SK-N-SH treated with all-trans-retinoic acid at 6 μM for 48 hours (cell line): Measurements from ENCODE around the gene CADM2.

ENCODE experiments used
- ATAC-seq: fragments of 200-7000 bp; cut with Tn5 transposase; 3 replicates; pipeline ENCODE4 v1.9.1; 2020; ENCODE audit warnings: mild to moderate bottlenecking, moderate library complexity
- ARNTL ChIP-seq: fragments of 450-650 bp; formaldehyde crosslinking; IDR thresholded peaks from 2 replicates; pipeline ENCODE4 v1.5.0; 2020; ENCODE audit warnings: low read depth, mild to moderate bottlenecking, moderate library complexity, borderline replicate concordance
- BACH2 ChIP-seq: fragments of 250-450 bp; sonication (Bioruptor Pico); IDR thresholded peaks from 2 replicates; pipeline ENCODE4 v1.9.0; 2021; ENCODE audit warnings: mild to moderate bottlenecking, borderline replicate concordance
- CSDC2 ChIP-seq: fragments of 250-450 bp; sonication (Bioruptor Pico); IDR thresholded peaks from 2 replicates; pipeline ENCODE4 v1.5.0; 2020; ENCODE audit warnings: mild to moderate bottlenecking, moderate library complexity
- ESRRG ChIP-seq: fragments of 250-450 bp; sonication (Bioruptor Pico); IDR thresholded peaks from 2 replicates; pipeline ENCODE4 v1.6.1; 2021; ENCODE audit warnings: mild to moderate bottlenecking
- GLIS3 ChIP-seq: fragments of 250-450 bp; sonication (Bioruptor Pico); IDR thresholded peaks from 2 replicates; pipeline ENCODE4 v1.5.0; 2020; ENCODE audit warnings: mild to moderate bottlenecking, moderate library complexity
- ISL1 ChIP-seq: fragments of 250-450 bp; sonication (Bioruptor Pico); IDR thresholded peaks from 2 replicates; pipeline ENCODE4 v2.1.2; 2022; ENCODE audit warnings: mild to moderate bottlenecking, moderate library complexity
- OSR1 ChIP-seq: fragments of 250-450 bp; sonication (Bioruptor Pico); IDR thresholded peaks from 2 replicates; pipeline ENCODE4 v1.8.0; 2022; ENCODE audit warnings: moderate library complexity, mild to moderate bottlenecking, inconsistent platforms
- PATZ1 ChIP-seq: fragments of 250-450 bp; sonication (Bioruptor Pico); IDR thresholded peaks from 2 replicates; pipeline ENCODE4 v1.8.0; 2020; ENCODE audit warnings: mild to moderate bottlenecking, moderate library complexity, borderline replicate concordance
- PPARA ChIP-seq: fragments of 250-450 bp; sonication (Bioruptor Pico); IDR thresholded peaks from 2 replicates; pipeline ENCODE4 v1.5.0; 2020; ENCODE audit warnings: mild to moderate bottlenecking, borderline replicate concordance
- RARB ChIP-seq: fragments of 250-450 bp; sonication (Bioruptor Pico); IDR thresholded peaks from 2 replicates; pipeline ENCODE4 v1.8.0; 2021; ENCODE audit warnings: mild to moderate bottlenecking, moderate library complexity
- SNAI2 ChIP-seq: fragments of 250-450 bp; sonication (Bioruptor Pico); IDR thresholded peaks from 2 replicates; pipeline ENCODE4 v1.5.0; 2020; ENCODE audit warnings: mild to moderate bottlenecking, moderate library complexity
- TCF4 ChIP-seq: fragments of 250-450 bp; sonication (Bioruptor Pico); IDR thresholded peaks from 2 replicates; pipeline ENCODE4 v1.8.0; 2021; ENCODE audit warnings: mild to moderate bottlenecking, moderate library complexity, borderline replicate concordance
- TOX ChIP-seq: fragments of 250-450 bp; sonication (Bioruptor Pico); IDR thresholded peaks from 2 replicates; pipeline ENCODE4 v1.8.0; 2021; ENCODE audit warnings: mild to moderate bottlenecking, moderate library complexity, borderline replicate concordance
- ZC3H10 ChIP-seq: fragments of 250-450 bp; sonication (Bioruptor Pico); IDR thresholded peaks from 2 replicates; pipeline ENCODE4 v1.5.1; 2021; ENCODE audit warnings: mild to moderate bottlenecking, moderate library complexity
- ZFP3 ChIP-seq: fragments of 250-450 bp; sonication (Bioruptor Pico); IDR thresholded peaks from 2 replicates; pipeline ENCODE4 v1.5.0; 2020; ENCODE audit warnings: mild to moderate bottlenecking, moderate library complexity
- ZFP30 ChIP-seq: fragments of 450-650 bp; formaldehyde crosslinking; IDR thresholded peaks from 2 replicates; pipeline ENCODE4 v1.5.0; 2022; ENCODE audit warnings: mild to moderate bottlenecking, moderate library complexity
- ZNF565 ChIP-seq: fragments of 450-650 bp; formaldehyde crosslinking; conservative IDR thresholded peaks from 2 replicates; pipeline ENCODE4 v1.5.0; 2020; ENCODE audit warnings: low read depth, mild to moderate bottlenecking, moderate library complexity
- ZNF70 ChIP-seq: fragments of 450-650 bp; formaldehyde crosslinking; IDR thresholded peaks from 2 replicates; pipeline ENCODE4 v1.5.0; 2020; ENCODE audit warnings: mild to moderate bottlenecking, moderate library complexity
- ZNF8 ChIP-seq: fragments of 450-650 bp; formaldehyde crosslinking; IDR thresholded peaks from 2 replicates; pipeline ENCODE4 v1.5.0; 2020; ENCODE audit warnings: mild to moderate bottlenecking, moderate library complexity
- TF ChIP-seq, protein P1 (sequence below): fragments of 250-450 bp; sonication (Bioruptor Pico); IDR thresholded peaks from 2 replicates; pipeline ENCODE4 v1.5.1; 2020; ENCODE audit warnings: low read depth, mild to moderate bottlenecking, moderate library complexity
- TF ChIP-seq, protein P2 (sequence below): fragments of 250-450 bp; sonication (Bioruptor Pico); IDR thresholded peaks from 2 replicates; pipeline ENCODE4 v1.8.0; 2021; ENCODE audit warnings: low read depth, mild to moderate bottlenecking, moderate library complexity, borderline replicate concordance

Gene CADM2

DNA sequence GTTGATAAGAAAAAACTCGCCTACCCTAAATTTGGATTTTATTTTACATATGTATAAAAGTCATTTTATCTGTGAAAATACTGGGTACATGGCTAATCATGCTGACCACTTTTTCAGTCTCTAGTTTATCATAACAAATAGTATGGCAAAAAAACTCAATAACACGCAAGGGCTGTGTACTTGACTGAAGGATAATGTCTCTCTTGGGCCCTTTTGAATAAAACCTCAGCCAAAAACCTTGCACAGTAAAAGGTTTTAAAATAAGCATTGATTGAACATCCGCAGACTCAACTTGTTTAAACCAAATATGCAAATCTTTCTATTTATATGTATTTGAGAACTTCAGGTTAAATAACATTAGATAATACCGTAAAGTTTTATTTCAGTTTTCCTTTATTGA is 285.3 kb downstream of the CADM2 start:
- TF ChIP-seq CSDC2 (CRISPR knock-in tag): no peak
- TF ChIP-seq ARNTL (CRISPR knock-in tag): no peak
- TF ChIP-seq PPARA (CRISPR knock-in tag): no peak
- no peak for TF ChIP-seq BACH2 (CRISPR knock-in tag)
- no peak for TF ChIP-seq ZFP3 (CRISPR knock-in tag)
- no peak for TF ChIP-seq ESRRG (CRISPR knock-in tag)
- TF ChIP-seq ZNF8 (CRISPR knock-in tag): no peak
- TF ChIP-seq PATZ1 (CRISPR knock-in tag): no peak
- no peak for TF ChIP-seq RARB
- no peak for TF ChIP-seq OSR1 (CRISPR knock-in tag)
- no peak for TF ChIP-seq TOX (CRISPR knock-in tag)
- TF ChIP-seq ZNF70 (CRISPR knock-in tag): no peak
- TF ChIP-seq, protein P1, sequence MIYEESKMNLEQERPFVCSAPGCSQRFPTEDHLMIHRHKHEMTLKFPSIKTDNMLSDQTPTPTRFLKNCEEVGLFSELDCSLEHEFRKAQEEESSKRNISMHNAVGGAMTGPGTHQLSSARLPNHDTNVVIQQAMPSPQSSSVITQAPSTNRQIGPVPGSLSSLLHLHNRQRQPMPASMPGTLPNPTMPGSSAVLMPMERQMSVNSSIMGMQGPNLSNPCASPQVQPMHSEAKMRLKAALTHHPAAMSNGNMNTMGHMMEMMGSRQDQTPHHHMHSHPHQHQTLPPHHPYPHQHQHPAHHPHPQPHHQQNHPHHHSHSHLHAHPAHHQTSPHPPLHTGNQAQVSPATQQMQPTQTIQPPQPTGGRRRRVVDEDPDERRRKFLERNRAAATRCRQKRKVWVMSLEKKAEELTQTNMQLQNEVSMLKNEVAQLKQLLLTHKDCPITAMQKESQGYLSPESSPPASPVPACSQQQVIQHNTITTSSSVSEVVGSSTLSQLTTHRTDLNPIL (CRISPR knock-in tag): no peak
- TF ChIP-seq ZNF565 (CRISPR knock-in tag): no peak
- TF ChIP-seq ZFP30: no peak
- TF ChIP-seq SNAI2 (CRISPR knock-in tag): no peak
- no peak for TF ChIP-seq TCF4 (CRISPR knock-in tag)
- TF ChIP-seq ISL1 (CRISPR knock-in tag): no peak
- TF ChIP-seq, all 23 proteins: peak for 0
- no peak for ATAC-seq

GRCh38 chr3:85244519-85244918 is 285.7 kb downstream of the CADM2 start:
- ATAC-seq: no peak
- TF ChIP-seq ZFP30 (no peak), CSDC2 (CRISPR knock-in tag) (no peak), PATZ1 (CRISPR knock-in tag) (no peak)

GRCh38 chr3:85251766-85252165 is 293.0 kb downstream of the CADM2 start:
- no peak for ATAC-seq
- TF ChIP-seq CSDC2 (CRISPR knock-in tag) (no peak), RARB (no peak), ZNF565 (CRISPR knock-in tag) (no peak)
- TF ChIP-seq, protein P1 (CRISPR knock-in tag): no peak
- TF ChIP-seq, all 23 proteins: peak for 0

- TF ChIP-seq ZFP30: no peak
- TF ChIP-seq BACH2 (CRISPR knock-in tag): no peak
- no peak for TF ChIP-seq SNAI2 (CRISPR knock-in tag)
- TF ChIP-seq, protein P2, sequence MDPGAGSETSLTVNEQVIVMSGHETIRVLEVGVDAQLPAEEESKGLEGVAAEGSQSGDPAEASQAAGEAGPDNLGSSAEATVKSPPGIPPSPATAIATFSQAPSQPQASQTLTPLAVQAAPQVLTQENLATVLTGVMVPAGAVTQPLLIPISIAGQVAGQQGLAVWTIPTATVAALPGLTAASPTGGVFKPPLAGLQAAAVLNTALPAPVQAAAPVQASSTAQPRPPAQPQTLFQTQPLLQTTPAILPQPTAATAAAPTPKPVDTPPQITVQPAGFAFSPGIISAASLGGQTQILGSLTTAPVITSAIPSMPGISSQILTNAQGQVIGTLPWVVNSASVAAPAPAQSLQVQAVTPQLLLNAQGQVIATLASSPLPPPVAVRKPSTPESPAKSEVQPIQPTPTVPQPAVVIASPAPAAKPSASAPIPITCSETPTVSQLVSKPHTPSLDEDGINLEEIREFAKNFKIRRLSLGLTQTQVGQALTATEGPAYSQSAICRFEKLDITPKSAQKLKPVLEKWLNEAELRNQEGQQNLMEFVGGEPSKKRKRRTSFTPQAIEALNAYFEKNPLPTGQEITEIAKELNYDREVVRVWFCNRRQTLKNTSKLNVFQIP (CRISPR knock-in tag): no peak
- TF ChIP-seq RARB: no peak
- no peak for TF ChIP-seq PATZ1 (CRISPR knock-in tag)
- no peak for TF ChIP-seq GLIS3 (CRISPR knock-in tag)
- no peak for TF ChIP-seq ZNF565 (CRISPR knock-in tag)
- TF ChIP-seq ARNTL (CRISPR knock-in tag): no peak
- no peak for TF ChIP-seq ZFP3 (CRISPR knock-in tag)
- TF ChIP-seq ZC3H10: no peak
- TF ChIP-seq, protein P1 (CRISPR knock-in tag): no peak
- no peak for TF ChIP-seq CSDC2 (CRISPR knock-in tag)
- no peak for TF ChIP-seq TOX (CRISPR knock-in tag)
- ATAC-seq: no peak
Measured at GRCh38 chr3:85252686-85253085, 293.9 kb downstream of the CADM2 start.
